WTC11 (cell line): Measurements from ENCODE around the gene PAM. TPM values are rescaled to one million over a fixed set of nuclear protein-coding genes. Genes with fewer than 3 reads are reported as not detected.

ENCODE experiments used
- ATAC-seq: fragments of 200-7000 bp; cut with Tn5 transposase; 2 replicates; pipeline ENCODE4 v1.10.0; 2021; ENCODE audit warnings: mild to moderate bottlenecking, moderate library complexity
- CTCF ChIA-PET: fragments of 300-600 bp; sonication (Branson Sonifier 250); formaldehyde crosslinking; loops from one replicate; lab custom pipeline; 2021; ENCODE audit warnings: antibody characterized with exemption; lab: Charles Lee
- POLR2A ChIA-PET: fragments of 350-600 bp; sonication (Branson Sonifier 250); formaldehyde crosslinking; loops from one replicate; lab custom pipeline; 2021; ENCODE audit warnings: antibody characterized with exemption; lab: Charles Lee
- DNase-seq: peaks from one replicate; pipeline ENCODE4 v3.0.0; 2021; ENCODE audit warnings: low spot score
- H3K27ac Mint-ChIP-seq: 2 replicates; pipeline ENCODE4 v1.8.0; 2021; ENCODE audit warnings: mixed read lengths
- H3K27me3 Mint-ChIP-seq: 2 replicates; pipeline ENCODE4 v1.8.0; 2021; ENCODE audit warnings: low read depth, mild to moderate bottlenecking, moderate library complexity, mixed read lengths
- H3K36me3 Mint-ChIP-seq: 2 replicates; pipeline ENCODE4 v1.8.0; 2021; ENCODE audit warnings: mixed read lengths
- H3K4me1 Mint-ChIP-seq: 2 replicates; pipeline ENCODE4 v1.8.0; 2022; ENCODE audit warnings: mixed read lengths
- H3K4me3 Mint-ChIP-seq: 2 replicates; pipeline ENCODE4 v1.8.0; 2021; ENCODE audit warnings: mild to moderate bottlenecking, moderate library complexity, mixed read lengths
- H3K9me3 Mint-ChIP-seq: 2 replicates; pipeline ENCODE4 v1.8.0; 2021; ENCODE audit warnings: mixed read lengths
- CBFB ChIP-seq: sonication (generic); formaldehyde crosslinking; IDR thresholded peaks from 2 replicates; pipeline ENCODE4 v1.8.1; 2022; ENCODE audit warnings: mild to moderate bottlenecking, low read depth, missing genetic modification reagents
- CREB1 ChIP-seq: sonication (generic); formaldehyde crosslinking; IDR thresholded peaks from 2 replicates; pipeline ENCODE4 v1.8.0; 2023; ENCODE audit warnings: mild to moderate bottlenecking, missing genetic modification reagents
- CREM ChIP-seq: sonication (generic); formaldehyde crosslinking; IDR thresholded peaks from 2 replicates; pipeline ENCODE4 v1.8.1; 2022; ENCODE audit warnings: mild to moderate bottlenecking, missing genetic modification reagents, moderate library complexity
- ELF4 ChIP-seq: sonication (generic); formaldehyde crosslinking; IDR thresholded peaks from 2 replicates; pipeline ENCODE4 v1.8.1; 2022; ENCODE audit warnings: low read depth, mild to moderate bottlenecking, moderate library complexity, missing genetic modification reagents
- EMX1 ChIP-seq: fragments of 250-450 bp; sonication (Bioruptor Pico); IDR thresholded peaks from 2 replicates; pipeline ENCODE4 v1.8.0; 2021; ENCODE audit warnings: mild to moderate bottlenecking
- ERG ChIP-seq: fragments of 250-450 bp; sonication (Bioruptor Pico); IDR thresholded peaks from 2 replicates; pipeline ENCODE4 v1.8.0; 2021; ENCODE audit warnings: mild to moderate bottlenecking
- FOXK1 ChIP-seq: sonication (generic); formaldehyde crosslinking; IDR thresholded peaks from 2 replicates; pipeline ENCODE4 v1.8.0; 2022; ENCODE audit warnings: mild to moderate bottlenecking, moderate library complexity, missing genetic modification reagents
- FOXP4 ChIP-seq: sonication (generic); formaldehyde crosslinking; IDR thresholded peaks from 2 replicates; pipeline ENCODE4 v1.8.0; 2022; ENCODE audit warnings: mild to moderate bottlenecking, missing genetic modification reagents
- GABPB1 ChIP-seq: sonication (generic); formaldehyde crosslinking; IDR thresholded peaks from 2 replicates; pipeline ENCODE4 v1.8.1; 2023; ENCODE audit warnings: mild to moderate bottlenecking, missing genetic modification reagents
- GTF2I ChIP-seq: fragments of 250-450 bp; sonication (Bioruptor Pico); conservative IDR thresholded peaks from 2 replicates; pipeline ENCODE4 v1.4.0; 2021; ENCODE audit warnings: mild to moderate bottlenecking
- IRF2 ChIP-seq: sonication (generic); formaldehyde crosslinking; IDR thresholded peaks from 2 replicates; pipeline ENCODE4 v1.8.0; 2022; ENCODE audit warnings: low read depth, missing genetic modification reagents, borderline replicate concordance
- MLX ChIP-seq: sonication (generic); formaldehyde crosslinking; IDR thresholded peaks from 2 replicates; pipeline ENCODE4 v1.8.1; 2023; ENCODE audit warnings: mild to moderate bottlenecking, missing genetic modification reagents, moderate library complexity
- MXD4 ChIP-seq: fragments of 250-450 bp; sonication (Bioruptor Pico); IDR thresholded peaks from 2 replicates; pipeline ENCODE4 v1.8.0; 2021; ENCODE audit warnings: mild to moderate bottlenecking, moderate library complexity, borderline replicate concordance
- NR2C2 ChIP-seq: sonication (generic); formaldehyde crosslinking; IDR thresholded peaks from 2 replicates; pipeline ENCODE4 v1.8.0; 2022; ENCODE audit warnings: mild to moderate bottlenecking, missing genetic modification reagents
- PRDM15 ChIP-seq: sonication (generic); formaldehyde crosslinking; IDR thresholded peaks from 2 replicates; pipeline ENCODE4 v1.8.0; 2022; ENCODE audit warnings: missing genetic modification reagents
- RORB ChIP-seq: fragments of 250-450 bp; sonication (Bioruptor Pico); IDR thresholded peaks from 2 replicates; pipeline ENCODE4 v1.9.0; 2021; ENCODE audit warnings: mild to moderate bottlenecking
- TP53 ChIP-seq: sonication (generic); formaldehyde crosslinking; IDR thresholded peaks from 2 replicates; pipeline ENCODE4 v1.8.1; 2023; ENCODE audit warnings: mild to moderate bottlenecking, missing genetic modification reagents
- USF1 ChIP-seq: sonication (generic); formaldehyde crosslinking; IDR thresholded peaks from 2 replicates; pipeline ENCODE4 v1.8.0; 2022; ENCODE audit warnings: mild to moderate bottlenecking, missing genetic modification reagents
- ZNF121 ChIP-seq: sonication (generic); formaldehyde crosslinking; IDR thresholded peaks from 2 replicates; pipeline ENCODE4 v1.8.0; 2023; ENCODE audit warnings: missing genetic modification reagents
- ZNF232 ChIP-seq: sonication (generic); formaldehyde crosslinking; IDR thresholded peaks from 2 replicates; pipeline ENCODE4 v1.8.0; 2022; ENCODE audit warnings: mild to moderate bottlenecking, missing genetic modification reagents
- ZSCAN18 ChIP-seq: fragments of 250-450 bp; sonication (Bioruptor Pico); IDR thresholded peaks from 2 replicates; pipeline ENCODE4 v2.1.2; 2022; ENCODE audit warnings: mild to moderate bottlenecking, moderate library complexity
- total RNA-seq: library from RNA; stranded (reverse); gene quantifications from 3 replicates; pipeline ENCODE4 v1.2.3, GENCODE V29; 2021

PAM gene
- total RNA-seq, 1 experiment from 2014 or later = 52.3 TPM

- H3K4me3 Mint-ChIP-seq = no peak overlapping the region
- no peak for TF ChIP-seq FOXP4 (CRISPR knock-in tag)
- no peak for TF ChIP-seq CREM (CRISPR knock-in tag)
- no peaks in the 10 kb centered on the region for H3K36me3 Mint-ChIP-seq
- H3K4me1 Mint-ChIP-seq = peaks cover 15% of the 10 kb centered on the region
- peaks cover 5% of the 10 kb centered on the region; the same call in 1 of the 2 replicates for H3K9me3 Mint-ChIP-seq
- H3K27ac Mint-ChIP-seq = no peak overlapping the region
- ATAC-seq (no peak), DNase-seq (no peak)
- ChIA-PET CTCF (interaction anchor here (1.0 kb wide), 1 partner anchor 21 kb away, joined by 4 read pairs; no protein-coding TSS in a partner anchor), POLR2A (no interaction called here)
- H3K27me3 Mint-ChIP-seq = no peaks in the 10 kb centered on the region
These were observed 36.3 kb upstream of the PAM start for GRCh38 chr5:102718819-102719218.

GRCh38 chr5:102719886-102720285 lies 35.2 kb upstream of the PAM start:
- Mint-ChIP-seq H3K36me3 (no peaks in the 10 kb centered on the region), H3K27me3 (no peaks in the 10 kb centered on the region), H3K4me3 (no peak overlapping the region), H3K4me1 (peaks cover 15% of the 10 kb centered on the region), H3K27ac (no peak overlapping the region), H3K9me3 (peaks cover 5% of the 10 kb centered on the region; the same call in 1 of the 2 replicates)
- no peak for TF ChIP-seq ELF4 (CRISPR knock-in tag)
- ATAC-seq = no peak
- ChIA-PET CTCF (no interaction called here), POLR2A (interaction anchor here (0.6 kb wide), 1 partner anchor 113 kb away, joined by 3 read pairs; no protein-coding TSS in a partner anchor)
- DNase-seq = no peak

GRCh38 chr5:102720969-102721368 lies 34.1 kb upstream of the PAM start:
- POLR2A ChIA-PET = no interaction called here
- no peak for ATAC-seq
- H3K27me3 Mint-ChIP-seq = no peaks in the 10 kb centered on the region
- no peak overlapping the region for H3K27ac Mint-ChIP-seq
- no peak for DNase-seq
- peaks cover 15% of the 10 kb centered on the region for H3K4me1 Mint-ChIP-seq
- peaks cover 5% of the 10 kb centered on the region; the same call in 1 of the 2 replicates for H3K9me3 Mint-ChIP-seq
- H3K36me3 Mint-ChIP-seq = no peaks in the 10 kb centered on the region
- CTCF ChIA-PET = no interaction called here
- no peak overlapping the region for H3K4me3 Mint-ChIP-seq
- TF ChIP-seq PRDM15 (CRISPR knock-in tag) = no peak
- no peak for TF ChIP-seq CREB1
- no peak for TF ChIP-seq CBFB
- no peak for TF ChIP-seq ZNF121 (CRISPR knock-in tag)
- no peak for TF ChIP-seq MLX (CRISPR knock-in tag)
- TF ChIP-seq EMX1 (CRISPR knock-in tag) = no peak
- no peak for TF ChIP-seq GTF2I
- no peak for TF ChIP-seq RORB (CRISPR knock-in tag)

- no peak overlapping the region for H3K27ac Mint-ChIP-seq
- ChIA-PET POLR2A (no interaction called here), CTCF (no interaction called here)
- no peaks in the 10 kb centered on the region; the same call in 1 of the 2 replicates for H3K27me3 Mint-ChIP-seq
- 0 out of 2 replicates have a peak, but pooled peaks cover 2% of the 10 kb centered on the region for H3K4me1 Mint-ChIP-seq
- peaks cover 8% of the 10 kb centered on the region for H3K9me3 Mint-ChIP-seq
- DNase-seq (no peak), ATAC-seq (no peak)
- no peak overlapping the region for H3K4me3 Mint-ChIP-seq
- no peaks in the 10 kb centered on the region for H3K36me3 Mint-ChIP-seq
- TF ChIP-seq MXD4 (no peak), FOXK1 (CRISPR knock-in tag) (no peak), RORB (CRISPR knock-in tag) (no peak), ERG (no peak), CREB1 (no peak), GABPB1 (CRISPR knock-in tag) (no peak), TP53 (CRISPR knock-in tag) (no peak), IRF2 (CRISPR knock-in tag) (no peak), ZSCAN18 (CRISPR knock-in tag) (no peak), NR2C2 (CRISPR knock-in tag) (no peak), GTF2I (no peak), USF1 (no peak), ZNF232 (CRISPR knock-in tag) (no peak)
These were observed 32.2 kb upstream of the PAM start for GRCh38 chr5:102722931-102723330.
